DND-41 (cell line): ENCODE results near the gene MT1E.

Experiments
- ATAC-seq: fragments of 200-7000 bp; cut with Tn5 transposase; 3 replicates; pipeline ENCODE4 v1.9.1; 2021; ENCODE audit warnings: low read depth; ENCODE audit not compliant: insufficient read depth
- DNase-seq: peaks from one replicate; pipeline ENCODE4 v3.0.0-alpha.2; 2020
- H2AFZ ChIP-seq: 2 replicates; pipeline ENCODE4 v1.6.0; 2012; ENCODE audit warnings: low read depth, low read length
- H3K27ac ChIP-seq: 2 replicates; pipeline ENCODE4 v1.5.1; 2012; ENCODE audit warnings: low read length, inconsistent platforms
- H3K27me3 ChIP-seq: fragments of 200-600 bp; sonication (generic); 2 replicates; pipeline ENCODE4 v1.6.0; 2012; ENCODE audit warnings: low read length, mild to moderate bottlenecking, inconsistent platforms; ENCODE audit not compliant: insufficient read depth, poor library complexity
- H3K36me3 ChIP-seq: 2 replicates; pipeline ENCODE4 v1.5.1; 2012; ENCODE audit warnings: low read length, inconsistent platforms; ENCODE audit not compliant: insufficient read depth
- H3K4me1 ChIP-seq: 2 replicates; pipeline ENCODE4 v1.5.1; 2012; ENCODE audit warnings: mild to moderate bottlenecking, low read length; ENCODE audit not compliant: insufficient read depth
- H3K4me2 ChIP-seq: 2 replicates; pipeline ENCODE4 v1.6.0; 2012; ENCODE audit warnings: mild to moderate bottlenecking, moderate library complexity, low read length, inconsistent platforms; ENCODE audit not compliant: insufficient read depth
- H3K4me3 ChIP-seq, 2 experiments: fragments of 200-600 bp in 1 of 2; shearing (Covaris generic) in 1 of 2; 2 replicates each; pipeline ENCODE4 v1.5.1; 2012 to 2016; ENCODE audit warnings: inconsistent platforms in 2 of 2, low read length in 2 of 2, mild to moderate bottlenecking in 2 of 2, low read depth in 1 of 2, moderate library complexity in 1 of 2
- H3K79me2 ChIP-seq: 2 replicates; pipeline ENCODE4 v1.6.0; 2012; ENCODE audit warnings: low read length, inconsistent platforms; ENCODE audit not compliant: insufficient read depth
- H3K9ac ChIP-seq: 2 replicates; pipeline ENCODE4 v1.6.0; 2012; ENCODE audit warnings: low read depth, mild to moderate bottlenecking, inconsistent platforms, low read length, moderate library complexity
- H3K9me3 ChIP-seq: 2 replicates; pipeline ENCODE4 v1.5.1; 2012; ENCODE audit warnings: low read length, moderate library complexity, mild to moderate bottlenecking, inconsistent platforms; ENCODE audit not compliant: insufficient read depth, severe bottlenecking
- H4K20me1 ChIP-seq: 2 replicates; pipeline ENCODE4 v1.6.0; 2012; ENCODE audit warnings: low read length; ENCODE audit not compliant: insufficient read depth
- CTCF ChIP-seq: IDR thresholded peaks from 2 replicates; pipeline ENCODE4 v1.5.1; 2012; ENCODE audit warnings: borderline replicate concordance, low read length, moderate library complexity, mild to moderate bottlenecking; ENCODE audit not compliant: poor library complexity, severe bottlenecking; ENCODE audit errors: extremely low read depth
- EZH2 ChIP-seq: IDR thresholded peaks from 3 replicates; pipeline ENCODE4 v1.6.1; 2012; ENCODE audit warnings: borderline replicate concordance, low read depth, mild to moderate bottlenecking, moderate library complexity, low read length, inconsistent platforms; ENCODE audit not compliant: severe bottlenecking

The MT1E gene

GRCh38 chr16:56606071-56606475, 19.5 kb upstream of the MT1E start:
- Histone ChIP-seq H2AFZ (no peak overlapping the region), H3K4me2 (no peak overlapping the region), H4K20me1 (no peaks in the 10 kb centered on the region), H3K4me1 (peaks cover 39% of the 10 kb centered on the region), H3K79me2 (no peaks in the 10 kb centered on the region), H3K9me3 (no peaks in the 10 kb centered on the region), H3K27me3 (peaks cover 3% of the 10 kb centered on the region), H3K27ac (no peak overlapping the region), H3K9ac (no peak overlapping the region), H3K4me3 (no peak overlapping the region), H3K36me3 (no peaks in the 10 kb centered on the region)
- TF ChIP-seq CTCF, result no peak
- TF ChIP-seq EZH2, result no peak
- DNase-seq, result no peak
- no peak for ATAC-seq

- no peaks in the 10 kb centered on the region for H3K9me3 ChIP-seq
- H3K4me1 ChIP-seq, result peaks cover 41% of the 10 kb centered on the region
- no peak overlapping the region for H3K4me3 ChIP-seq
- H3K27ac ChIP-seq, result no peak overlapping the region
- H4K20me1 ChIP-seq, result no peaks in the 10 kb centered on the region
- H3K4me2 ChIP-seq, result no peak overlapping the region
- no peak overlapping the region for H3K9ac ChIP-seq
- no peak for DNase-seq
- no peaks in the 10 kb centered on the region for H3K36me3 ChIP-seq
- no peak overlapping the region for H2AFZ ChIP-seq
- TF ChIP-seq CTCF (no peak), EZH2 (no peak)
- no peaks in the 10 kb centered on the region for H3K27me3 ChIP-seq
- ATAC-seq, result no peak
- no peaks in the 10 kb centered on the region for H3K79me2 ChIP-seq
Measured at GRCh38 chr16:56606476-56607108, 19.0 kb upstream of the MT1E start.

- Histone ChIP-seq H3K4me2 (no peak overlapping the region; the same call in 1 of the 2 replicates), H4K20me1 (no peaks in the 10 kb centered on the region), H3K36me3 (no peaks in the 10 kb centered on the region), H3K4me1 (peaks cover 41% of the 10 kb centered on the region), H3K27ac (peak overlapping the region; percentile 87; the same call in 1 of the 2 replicates), H3K79me2 (no peaks in the 10 kb centered on the region), H3K4me3 (no peak overlapping the region), H3K9ac (no peak overlapping the region), H3K9me3 (no peaks in the 10 kb centered on the region), H3K27me3 (no peaks in the 10 kb centered on the region), H2AFZ (peak overlapping the region; percentile 88; the same call in 1 of the 2 replicates)
- no peak for ATAC-seq
- no peak for DNase-seq
- no peak for TF ChIP-seq CTCF
- TF ChIP-seq EZH2, result no peak
Measured at GRCh38 chr16:56607109-56607618, 18.4 kb upstream of the MT1E start.
